ENCODE measurements around the gene NELFCD.

DNA sequence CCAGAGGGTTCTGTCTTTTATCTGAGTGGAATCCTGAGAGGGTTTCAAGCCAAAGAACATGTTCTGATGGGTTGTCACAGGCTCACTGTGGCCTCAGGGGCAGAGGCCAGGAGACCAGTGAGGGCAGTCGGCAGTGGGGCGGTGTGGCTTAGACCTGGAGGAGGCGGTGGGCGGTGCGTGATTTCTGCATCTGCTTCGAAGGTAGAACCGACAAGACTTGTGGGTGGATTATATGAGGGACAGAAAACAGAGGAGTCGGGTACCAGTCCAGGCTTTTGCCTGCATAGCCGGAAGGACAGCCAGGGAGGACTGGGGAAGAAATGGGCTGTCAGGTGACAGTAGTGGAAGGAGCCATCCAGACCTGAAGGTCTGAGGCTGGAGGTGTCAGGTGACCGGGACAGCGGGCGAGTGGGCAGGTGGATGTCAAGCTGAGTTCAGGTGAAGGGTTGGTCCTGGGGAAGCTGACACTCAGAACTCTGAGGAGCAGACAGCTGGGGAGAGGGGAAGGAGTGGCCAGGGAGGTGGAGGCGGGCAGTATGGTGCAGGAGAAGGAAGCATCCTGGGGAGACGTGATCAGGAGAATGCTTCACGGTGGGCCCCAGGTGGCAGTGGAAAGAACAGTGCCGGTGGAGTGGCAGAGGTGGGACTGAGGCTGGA, 22.9 kb downstream of the NELFCD start:
- TF ChIP-seq, protein P1, sequence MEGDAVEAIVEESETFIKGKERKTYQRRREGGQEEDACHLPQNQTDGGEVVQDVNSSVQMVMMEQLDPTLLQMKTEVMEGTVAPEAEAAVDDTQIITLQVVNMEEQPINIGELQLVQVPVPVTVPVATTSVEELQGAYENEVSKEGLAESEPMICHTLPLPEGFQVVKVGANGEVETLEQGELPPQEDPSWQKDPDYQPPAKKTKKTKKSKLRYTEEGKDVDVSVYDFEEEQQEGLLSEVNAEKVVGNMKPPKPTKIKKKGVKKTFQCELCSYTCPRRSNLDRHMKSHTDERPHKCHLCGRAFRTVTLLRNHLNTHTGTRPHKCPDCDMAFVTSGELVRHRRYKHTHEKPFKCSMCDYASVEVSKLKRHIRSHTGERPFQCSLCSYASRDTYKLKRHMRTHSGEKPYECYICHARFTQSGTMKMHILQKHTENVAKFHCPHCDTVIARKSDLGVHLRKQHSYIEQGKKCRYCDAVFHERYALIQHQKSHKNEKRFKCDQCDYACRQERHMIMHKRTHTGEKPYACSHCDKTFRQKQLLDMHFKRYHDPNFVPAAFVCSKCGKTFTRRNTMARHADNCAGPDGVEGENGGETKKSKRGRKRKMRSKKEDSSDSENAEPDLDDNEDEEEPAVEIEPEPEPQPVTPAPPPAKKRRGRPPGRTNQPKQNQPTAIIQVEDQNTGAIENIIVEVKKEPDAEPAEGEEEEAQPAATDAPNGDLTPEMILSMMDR (IDR thresholded peaks at IDR 0.05 in 4 of 5, conservative IDR thresholded peaks at IDR 0.05 in 1 of 5) = no peak
- no peak for TF ChIP-seq POLR2A (IDR thresholded peaks at IDR 0.05)
